T-helper 2 cell treated with Interferon-gamma antibody and Interleukin-4, amounts not matched to agents 100 ng/mL and 5 ng/mL, for 36 hours (primary cell): Measurements from ENCODE around the gene ZNF773. TPM values are rescaled to one million over a fixed set of nuclear protein-coding genes. Genes with fewer than 3 reads are reported as not detected.
"Not testable (repeated sequence)": the region's sequence is repeated elsewhere in the genome, so short reads cannot be mapped to it uniquely, and the experiment has no call there.

Experiments used
- intact Hi-C: fragments of 100-400 bp; cut with micrococcal nuclease; formaldehyde crosslinking; loops from one replicate; pipeline ENCODE4 v1.15.1; 2023
- total RNA-seq: library from RNA; stranded (reverse); gene quantifications from 2 replicates; pipeline ENCODE4 v1.2.3, GENCODE V29; 2022

Gene ZNF773
- total RNA-seq: 6.7 and 8.2 TPM in 2 replicates

DNA sequence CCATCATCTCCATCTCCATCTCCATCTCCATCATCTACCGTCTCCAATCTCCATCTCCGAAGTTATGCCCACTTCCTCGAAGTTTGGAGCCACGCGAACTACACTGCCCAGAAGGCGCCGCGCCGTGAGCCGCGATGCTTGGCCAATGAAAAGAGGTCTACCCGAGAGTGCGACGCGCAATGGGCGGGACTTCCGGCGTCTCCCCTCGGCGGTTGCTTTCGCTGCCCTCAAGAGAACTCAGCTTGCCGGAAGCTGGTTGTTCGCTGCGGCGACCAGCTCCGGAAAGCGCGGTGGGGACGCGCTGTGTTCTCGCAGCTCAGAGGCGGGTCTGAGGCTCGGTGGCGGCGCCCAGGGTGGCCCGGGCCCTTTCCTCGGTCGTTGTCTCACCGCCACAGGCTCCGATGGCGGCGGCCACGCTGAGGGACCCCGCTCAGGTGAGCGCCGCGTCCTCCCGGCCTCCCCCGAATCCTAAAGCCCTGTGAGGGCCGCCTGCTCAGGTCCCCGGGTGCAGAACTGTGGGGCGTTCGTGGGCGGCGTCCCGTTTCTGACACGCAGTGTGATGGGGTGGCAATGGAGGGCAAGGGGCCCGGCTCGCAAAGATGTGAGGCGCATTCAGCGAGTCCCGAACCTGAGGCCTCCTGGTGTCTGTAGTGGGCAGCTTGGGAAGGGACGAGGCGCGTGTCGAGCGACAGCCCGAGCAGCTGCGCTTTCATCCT is at the start of gene ZNF773:
Gene ZNF773 (plus strand): TSS at position 259 of the 716 bp plus-strand sequence. CDS start 143 bp downstream, at position 402.
- intact Hi-C loops: loop anchor here (1.0 to 2.0 kb wide), 4 partner anchors 13 to 78 kb away; partner anchors contain the start of genes ZNF416, ZNF419, ZNF549 and ZNF749

DNA sequence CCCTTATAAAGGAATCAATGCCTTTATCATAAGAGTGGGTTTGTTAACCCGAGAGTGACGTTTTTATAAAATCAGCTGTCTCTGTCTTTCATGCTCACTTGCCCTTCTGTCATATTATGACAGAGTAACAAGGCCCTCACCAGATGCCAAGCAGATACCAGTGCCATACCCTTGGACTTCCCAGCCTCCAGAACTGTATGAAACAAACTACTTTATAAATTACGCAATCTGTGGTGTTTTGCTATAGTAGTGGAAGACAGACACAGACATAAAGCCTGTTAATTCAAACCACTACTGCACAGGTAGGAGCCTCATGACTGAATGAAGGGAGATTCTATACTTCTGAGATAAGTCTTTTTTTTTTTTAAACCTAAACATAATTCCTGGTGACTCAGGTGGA is 47.4 kb upstream of the ZNF773 start:
- intact Hi-C loops: no loop called here

DNA sequence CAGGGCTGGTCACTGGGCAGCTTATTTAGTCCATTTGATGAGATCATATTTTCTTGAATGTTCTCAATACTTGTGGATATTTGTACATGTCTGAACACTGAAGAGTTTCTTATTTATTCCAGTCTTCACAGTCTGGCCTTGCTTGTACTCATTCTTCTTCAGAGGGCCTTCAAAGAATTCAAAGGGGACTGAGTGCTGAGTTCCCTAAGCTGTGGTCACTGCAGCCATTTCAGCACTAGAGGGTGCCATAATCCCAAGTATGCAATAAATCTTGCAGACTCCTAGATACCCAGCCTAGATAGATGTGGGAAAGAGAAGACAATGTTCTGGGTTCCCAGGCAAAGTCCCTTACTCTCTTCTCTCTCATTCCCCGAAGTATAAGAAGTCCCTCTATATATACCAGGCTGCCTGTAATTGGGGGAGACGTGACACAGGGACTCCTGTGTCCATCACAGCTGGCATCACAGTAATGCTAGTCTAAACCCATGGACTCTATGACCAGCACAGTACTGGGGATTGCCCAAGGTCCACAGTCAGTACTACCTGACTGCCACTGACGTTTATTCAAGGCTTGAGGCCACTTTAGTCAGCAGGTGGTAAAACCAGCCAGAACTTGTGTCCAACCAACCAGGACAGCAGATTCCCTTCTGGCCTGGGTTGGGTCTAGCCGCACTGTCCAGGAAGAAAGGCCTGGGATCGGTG is 33.9 kb upstream of the ZNF773 start:
- intact Hi-C loops: no loop called here

GRCh38 chr19:57466489-57466888 is 33.2 kb upstream of the ZNF773 start:
- intact Hi-C loops: no loop called here

DNA sequence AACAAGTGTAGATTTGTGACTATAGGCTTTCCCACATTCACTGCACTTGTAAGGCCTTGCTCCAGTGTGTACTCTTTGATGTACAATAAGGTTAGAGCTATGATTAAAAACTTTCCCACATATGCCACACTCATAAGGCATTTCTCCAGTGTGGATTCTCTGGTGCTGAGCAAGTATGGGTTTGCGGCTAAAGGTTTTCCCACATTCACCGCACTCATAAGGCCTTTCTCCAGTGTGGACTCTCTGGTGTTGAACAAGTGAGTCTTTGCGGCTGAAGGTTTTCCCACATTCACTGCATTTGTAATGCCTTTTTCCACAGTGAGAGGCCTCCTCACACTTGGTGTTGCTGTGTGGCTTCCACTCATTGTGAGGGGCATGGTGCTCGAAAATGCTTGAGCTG is 26.1 kb upstream of the ZNF773 start:
- intact Hi-C loops: no loop called here

GRCh38 chr19:57477191-57478008 is 22.3 kb upstream of the ZNF773 start, which contains the start of gene ZNF772:
Gene ZNF772, minus strand, starts transcription at chr19:57477566. Its CDS starts 257 bp downstream, at chr19:57477309.
- intact Hi-C loops: loop anchor here (1.0 to 5.0 kb wide), 5 partner anchors 10 to 101 kb away; partner anchors contain the start of genes ZNF17, ZNF416, ZNF419 and ZNF548

- intact Hi-C loops: loop anchor here (1.0 to 5.0 kb wide), 9 partner anchors 10 to 515 kb away; partner anchors contain the start of genes ZNF17, ZNF211, ZNF304 and ZNF549
These were observed 12.1 kb upstream of the ZNF773 start, which contains the start of gene ZNF419 for GRCh38 chr19:57487477-57488298. Gene ZNF419, plus strand, starts transcription at chr19:57487750. Its CDS starts 201 bp downstream, at chr19:57487951.

DNA sequence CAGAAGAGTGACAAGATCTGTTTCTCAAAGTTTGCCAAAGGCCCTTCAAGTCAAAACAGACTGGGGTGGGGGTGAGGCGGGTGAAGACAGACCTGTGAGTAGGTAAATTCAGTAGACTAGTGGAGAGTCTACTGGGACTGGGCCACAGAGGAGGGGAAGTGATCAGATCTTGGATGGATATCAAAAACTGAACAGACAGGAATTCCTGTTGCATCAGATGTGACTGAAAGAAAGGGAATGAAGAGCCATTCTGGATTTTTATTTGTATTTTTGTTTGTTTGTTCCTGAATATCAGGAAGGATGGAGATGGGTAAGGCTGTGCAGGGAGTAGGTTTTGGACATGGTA is 11.5 kb upstream of the ZNF773 start:
- intact Hi-C loops: loop anchor here (5.0 kb wide), 1 partner anchor 514 kb away; the partner anchor contains the start of gene ZNF606

DNA sequence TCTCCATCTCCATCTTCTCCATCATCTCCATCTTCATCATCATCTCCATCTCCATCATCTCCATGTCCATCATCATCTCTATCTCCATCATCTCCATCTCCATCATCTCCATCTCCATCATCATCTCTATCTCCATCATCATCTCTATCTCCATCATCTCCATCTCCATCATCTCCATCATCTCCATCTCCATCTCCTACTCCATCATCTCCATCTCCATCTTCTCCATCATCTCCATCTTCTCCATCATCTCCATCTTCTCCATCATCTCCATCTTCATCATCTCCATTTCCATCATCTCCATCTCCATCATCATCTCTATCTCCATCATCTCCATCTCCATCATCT is 432 bp upstream of the ZNF773 start:
- intact Hi-C loops: loop anchor here (1.0 to 2.0 kb wide), 4 partner anchors 12 to 79 kb away; partner anchors contain the start of genes ZNF416, ZNF419, ZNF549 and ZNF749

DNA sequence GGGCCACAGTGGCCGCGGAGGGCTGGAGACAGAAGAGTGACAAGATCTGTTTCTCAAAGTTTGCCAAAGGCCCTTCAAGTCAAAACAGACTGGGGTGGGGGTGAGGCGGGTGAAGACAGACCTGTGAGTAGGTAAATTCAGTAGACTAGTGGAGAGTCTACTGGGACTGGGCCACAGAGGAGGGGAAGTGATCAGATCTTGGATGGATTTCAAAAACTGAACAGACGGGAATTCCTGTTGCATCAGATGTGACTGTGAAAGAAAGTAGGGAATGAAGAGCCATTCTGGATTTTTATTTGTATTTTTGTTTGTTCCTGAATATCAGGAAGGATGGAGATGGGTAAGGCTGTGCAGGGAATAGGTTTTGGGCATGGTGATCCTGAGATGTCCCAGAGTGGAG is 662 bp downstream of the ZNF773 start:
- intact Hi-C loops: not testable (repeated sequence)

GRCh38 chr19:57506163-57506562 is 6.4 kb downstream of the ZNF773 start:
- intact Hi-C loops: no loop called here

DNA sequence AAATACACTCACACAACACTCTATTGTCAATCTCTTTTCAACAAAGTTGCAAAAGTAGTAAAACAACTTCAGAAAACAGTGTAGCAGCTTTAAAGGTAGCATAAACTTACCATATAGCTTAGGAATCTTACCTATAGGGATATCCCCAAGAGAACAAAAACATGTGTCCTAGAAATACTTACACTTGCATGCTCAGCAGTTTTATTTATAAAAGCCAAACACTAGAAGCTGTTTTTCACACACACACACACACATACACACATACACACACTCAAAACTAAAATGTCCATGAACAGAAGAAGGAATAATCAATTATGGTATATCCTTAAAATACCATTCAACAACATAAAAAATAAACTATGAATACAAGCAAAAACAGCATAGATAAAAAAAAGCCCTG is 11.7 kb downstream of the ZNF773 start:
- intact Hi-C loops: no loop called here

DNA sequence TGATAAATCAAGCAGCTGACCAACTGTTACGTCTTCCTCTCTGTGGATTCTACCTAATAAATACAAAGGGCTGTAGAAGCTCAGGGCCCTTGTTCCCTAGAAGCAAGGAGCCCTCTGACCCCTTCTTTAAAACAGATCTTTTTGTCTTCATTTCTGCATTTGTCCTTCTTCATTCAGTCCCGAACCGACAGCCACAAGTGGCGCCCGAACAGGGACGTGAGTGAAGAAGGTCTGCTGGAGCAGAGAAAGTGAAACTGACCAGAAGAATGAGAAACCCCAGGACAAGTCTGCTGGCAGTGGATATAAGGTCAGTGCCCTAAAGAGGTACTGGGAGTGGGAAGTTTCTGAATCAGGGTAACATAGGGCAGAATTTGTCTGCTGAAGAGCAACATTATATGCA is 13.1 kb downstream of the ZNF773 start:
- intact Hi-C loops: no loop called here

DNA sequence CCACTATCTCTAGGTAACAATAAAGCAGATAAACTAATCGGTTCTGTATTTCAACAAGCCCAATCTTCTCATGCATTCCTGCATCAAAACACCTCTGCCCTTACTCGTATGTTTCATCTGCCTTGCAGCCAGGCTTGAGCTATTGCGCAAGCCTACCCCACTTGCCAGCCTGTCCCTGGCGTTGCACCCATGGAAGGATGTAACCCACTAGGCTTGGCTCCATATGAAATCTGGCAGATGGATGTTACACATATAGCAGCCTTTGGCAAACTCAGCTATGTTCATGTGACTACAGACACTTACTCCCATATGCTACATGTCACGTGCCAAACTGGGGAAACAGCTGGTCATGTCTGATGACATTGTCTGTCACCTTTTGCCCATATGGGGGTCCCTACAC is 15.5 kb downstream of the ZNF773 start:
- intact Hi-C loops: no loop called here

- intact Hi-C loops: not testable (repeated sequence)
These were observed 18.3 kb downstream of the ZNF773 start for GRCh38 chr19:57518021-57518420.

DNA sequence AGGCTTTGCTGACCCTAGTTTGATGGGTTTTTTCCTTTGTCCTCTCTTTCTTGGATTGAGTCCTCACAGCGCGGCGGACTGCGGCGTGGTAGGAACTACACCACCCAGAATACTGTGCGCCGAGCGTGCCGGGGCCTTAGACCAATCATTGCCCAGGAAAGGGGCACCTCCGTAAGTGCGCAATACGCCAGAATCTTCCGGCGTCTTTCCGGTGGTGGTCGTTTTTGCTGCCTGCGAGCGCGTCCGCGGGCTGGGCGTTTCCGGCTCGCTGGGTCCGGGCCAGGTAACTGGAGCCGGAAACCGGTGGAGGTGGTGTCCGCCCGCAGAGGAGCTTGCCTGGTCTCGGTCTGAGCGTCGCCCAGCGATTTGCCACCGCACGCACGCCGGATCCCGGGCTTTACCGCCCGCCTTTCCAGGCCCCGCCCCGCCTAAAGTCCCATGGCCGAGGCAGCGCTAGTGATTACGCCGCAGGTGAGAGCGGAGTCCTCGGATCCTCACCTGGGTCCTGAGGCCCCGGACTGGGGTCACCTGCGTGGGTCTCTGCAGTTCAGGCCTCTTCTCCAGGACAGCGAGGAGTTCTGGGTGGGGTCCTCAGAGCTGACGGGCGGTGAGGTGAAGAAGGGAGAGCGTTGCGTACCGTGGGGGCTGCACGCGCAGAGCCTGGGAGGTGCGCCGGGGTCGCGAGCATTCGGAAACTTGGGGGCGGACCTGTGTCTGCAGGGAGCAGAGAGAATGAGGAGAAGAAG is 27.6 kb downstream of the ZNF773 start, which contains the start of gene ZNF549:
Gene ZNF549 (plus strand): TSS at position 221 of the 746 bp plus-strand sequence. CDS start 218 bp downstream, at position 439.
- intact Hi-C loops: loop anchor here (1.0 to 10.0 kb wide), 5 partner anchors 28 to 116 kb away; partner anchors contain the start of genes ZNF17, ZNF419, ZNF550 and ZNF749

DNA sequence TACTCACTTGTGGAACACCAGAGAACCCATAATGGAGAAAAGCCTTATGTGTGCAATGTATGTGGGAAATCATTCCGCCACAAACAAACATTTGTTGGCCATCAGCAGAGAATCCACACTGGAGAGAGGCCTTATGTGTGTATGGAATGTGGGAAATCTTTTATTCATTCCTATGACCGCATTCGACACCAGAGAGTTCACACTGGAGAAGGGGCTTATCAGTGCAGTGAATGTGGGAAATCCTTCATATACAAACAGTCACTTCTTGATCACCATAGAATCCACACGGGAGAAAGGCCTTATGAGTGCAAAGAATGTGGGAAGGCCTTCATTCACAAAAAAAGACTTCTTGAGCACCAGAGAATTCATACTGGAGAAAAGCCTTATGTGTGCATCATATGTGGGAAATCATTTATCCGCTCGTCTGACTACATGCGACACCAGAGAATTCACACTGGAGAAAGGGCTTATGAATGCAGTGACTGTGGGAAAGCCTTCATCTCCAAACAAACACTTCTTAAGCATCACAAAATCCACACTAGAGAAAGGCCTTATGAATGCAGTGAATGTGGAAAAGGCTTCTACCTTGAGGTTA is 38.3 kb downstream of the ZNF773 start:
- intact Hi-C loops: no loop called here

DNA sequence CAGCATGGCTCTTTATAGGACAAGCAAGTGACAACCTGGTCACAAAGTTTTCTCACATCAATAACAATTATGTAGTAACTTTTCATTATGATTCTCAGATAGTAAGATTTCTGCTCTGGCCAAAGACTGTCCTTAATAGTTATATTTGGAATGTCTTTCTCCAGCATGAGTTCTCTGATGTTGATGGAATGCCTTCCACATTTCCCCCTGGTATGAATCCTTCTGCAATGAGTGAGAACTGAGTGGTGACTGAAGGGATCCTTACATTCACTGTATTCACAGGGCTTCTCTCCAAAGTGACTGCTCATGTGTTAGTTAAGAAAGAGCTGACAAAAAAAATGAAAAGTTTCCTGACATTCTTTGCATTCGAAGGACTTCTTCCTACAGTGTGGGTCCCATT is 46.8 kb downstream of the ZNF773 start:
- intact Hi-C loops: no loop called here

DNA sequence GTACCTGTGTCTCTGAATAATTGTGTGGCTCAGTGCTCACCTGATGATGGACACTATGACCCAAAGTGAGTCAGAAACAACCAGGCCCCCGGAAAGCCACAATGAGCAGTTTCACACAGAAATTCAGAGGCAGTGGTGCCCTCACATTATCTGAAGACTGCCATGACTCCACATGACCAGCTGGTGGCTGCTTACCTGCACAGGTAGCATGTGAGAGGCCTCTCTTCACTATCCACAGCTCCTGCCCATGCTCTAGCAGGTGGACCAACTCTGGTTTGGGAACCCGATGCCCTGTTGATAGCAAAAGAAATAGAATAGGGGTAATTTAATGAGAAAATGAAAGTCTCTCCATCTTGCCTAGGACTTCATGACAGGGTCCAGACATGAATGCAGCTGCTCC is 52.7 kb downstream of the ZNF773 start:
- intact Hi-C loops: no loop called here
